NCI-H2171 treated with DMSO at 0.1 percent for 48 hours (cell line): Measurements from ENCODE around the gene STK33.
A peak's percentile ranks its signal among the peaks of the same experiment; 100 is the strongest.

Experiments
- DNase-seq: peaks from one replicate; lab custom pipeline; 2025; lab: John Stamatoyannopoulos, UW

Gene STK33

GRCh38 chr11:8603696-8604077, 9.7 kb upstream of the STK33 start:
- no peak for DNase-seq

- no peak for DNase-seq
Observed at GRCh38 chr11:8601376-8602133, 7.5 kb upstream of the STK33 start.

- no peak for DNase-seq
Observed at GRCh38 chr11:8598506-8598905, 4.5 kb upstream of the STK33 start.

GRCh38 chr11:8597182-8597581, 3.2 kb upstream of the STK33 start:
- DNase-seq: peak; percentile 12

- no peak for DNase-seq
Observed at GRCh38 chr11:8596504-8597046, 2.5 kb upstream of the STK33 start.

GRCh38 chr11:8593455-8593854, 573 bp downstream of the STK33 start:
- no peak for DNase-seq

GRCh38 chr11:8587915-8588314, 6.1 kb downstream of the STK33 start:
- DNase-seq: no peak

- no peak for DNase-seq
Observed at GRCh38 chr11:8586805-8587204, 7.2 kb downstream of the STK33 start.

- DNase-seq: no peak
Observed at GRCh38 chr11:8586184-8586583, 7.8 kb downstream of the STK33 start.

- no peak for DNase-seq
Observed at GRCh38 chr11:8584511-8584910, 9.5 kb downstream of the STK33 start.

- no peak for DNase-seq
Observed at GRCh38 chr11:8584082-8584481, 9.9 kb downstream of the STK33 start.

- no peak for DNase-seq
Observed at GRCh38 chr11:8581300-8581699, 12.7 kb downstream of the STK33 start.

GRCh38 chr11:8577791-8578581, 16.0 kb downstream of the STK33 start:
- no peak for DNase-seq

GRCh38 chr11:8574798-8575197, 19.2 kb downstream of the STK33 start:
- no peak for DNase-seq

GRCh38 chr11:8573777-8574176, 20.3 kb downstream of the STK33 start:
- no peak for DNase-seq

- DNase-seq: no peak
Observed at GRCh38 chr11:8567602-8568198, 26.3 kb downstream of the STK33 start.

GRCh38 chr11:8566613-8567210, 27.3 kb downstream of the STK33 start:
- DNase-seq: peak; percentile 73

- DNase-seq: no peak
Observed at GRCh38 chr11:8564526-8564925, 29.5 kb downstream of the STK33 start.

- DNase-seq: no peak
Observed at GRCh38 chr11:8561461-8561860, 32.6 kb downstream of the STK33 start.

- DNase-seq: no peak
Observed at GRCh38 chr11:8558436-8558835, 35.6 kb downstream of the STK33 start.

- no peak for DNase-seq
Observed at GRCh38 chr11:8545698-8546366, 48.2 kb downstream of the STK33 start.

- DNase-seq: no peak
Observed at GRCh38 chr11:8544807-8545206, 49.2 kb downstream of the STK33 start.
